Fibroblast of peridontal ligament (primary cell): ENCODE results near the gene KIF2A.
"Not testable (repeated sequence)": the region's sequence is repeated elsewhere in the genome, so short reads cannot be mapped to it uniquely, and the experiment has no call there.

ENCODE experiments used
- DNase-seq: peaks from one replicate; pipeline ENCODE4 v3.0.0-alpha.2; 2010; ENCODE audit errors: extremely low read depth

The KIF2A gene

GRCh38 chr5:62291829-62292228, 14.2 kb upstream of the KIF2A start:
- not testable (repeated sequence) for DNase-seq

GRCh38 chr5:62296998-62297397, 9.0 kb upstream of the KIF2A start:
- DNase-seq = no peak

- DNase-seq = no peak
These were observed 7.9 kb upstream of the KIF2A start for GRCh38 chr5:62298118-62298517.

GRCh38 chr5:62299101-62299500, 6.9 kb upstream of the KIF2A start:
- no peak for DNase-seq

- DNase-seq = no peak
These were observed 6.4 kb upstream of the KIF2A start for GRCh38 chr5:62299600-62299999.

- no peak for DNase-seq
These were observed 670 bp upstream of the KIF2A start for GRCh38 chr5:62305358-62305714.

- DNase-seq = no peak
These were observed 403 bp downstream of the KIF2A start for GRCh38 chr5:62306323-62306895.

- DNase-seq = peak; percentile 36
These were observed 1.1 kb downstream of the KIF2A start for GRCh38 chr5:62306896-62307689.

GRCh38 chr5:62308439-62308838, 2.4 kb downstream of the KIF2A start:
- DNase-seq = no peak

- no peak for DNase-seq
These were observed 3.1 kb downstream of the KIF2A start for GRCh38 chr5:62309107-62309506.

GRCh38 chr5:62310426-62311143, 4.6 kb downstream of the KIF2A start:
- DNase-seq = no peak

- DNase-seq = peak; percentile 25
These were observed 6.0 kb downstream of the KIF2A start for GRCh38 chr5:62312036-62312435.

GRCh38 chr5:62312674-62313073, 6.7 kb downstream of the KIF2A start:
- no peak for DNase-seq

- no peak for DNase-seq
These were observed 8.3 kb downstream of the KIF2A start for GRCh38 chr5:62314213-62314830.

GRCh38 chr5:62315376-62316175, 9.6 kb downstream of the KIF2A start:
- peak; percentile 19 for DNase-seq

- peak; percentile 28 for DNase-seq
These were observed 10.1 kb downstream of the KIF2A start for GRCh38 chr5:62316176-62316502.

GRCh38 chr5:62317810-62318209, 11.8 kb downstream of the KIF2A start:
- DNase-seq = peak; percentile 21

GRCh38 chr5:62322484-62322883, 16.5 kb downstream of the KIF2A start:
- no peak for DNase-seq

- no peak for DNase-seq
These were observed 20.3 kb downstream of the KIF2A start for GRCh38 chr5:62326302-62326701.

- DNase-seq = no peak
These were observed 20.7 kb downstream of the KIF2A start for GRCh38 chr5:62326702-62327101.

GRCh38 chr5:62327138-62328053, 21.4 kb downstream of the KIF2A start:
- DNase-seq = no peak
